ENCODE data around the gene WDR27. TPM values are rescaled to one million over a fixed set of nuclear protein-coding genes. Genes with fewer than 3 reads are reported as not detected.

WDR27 gene
- 1 to 10 TPM; 1.7 to 5.1 (median 4.0) TPM for polyA plus RNA-seq

GRCh38 chr6:169701954-169702839 lies at the start of gene WDR27, which contains the start of gene C6orf120:
Gene WDR27, minus strand, starts transcription at chr6:169702029. Its CDS starts 13,024 bp downstream, at chr6:169689005.
Gene C6orf120, plus strand, starts transcription at chr6:169702126. Its CDS starts 334 bp downstream, at chr6:169702460.
- Mint-ChIP-seq H3K36me3 (peaks cover 0 to 4% (median 0%) of the 10 kb centered on the region in 3 donors), H3K4me3 (peak within 1 kb of the TSS; percentile 90 to 93 (median 91)), H3K27ac (peak within 1 kb of the TSS; percentile 88 to 95 (median 93)), H3K9me3 (peaks cover 0 to 3% (median 0%) of the 10 kb centered on the region in 6 donors), H3K4me1 (peaks cover 45 to 62% of the 10 kb centered on the region in 2 donors), H3K27me3 (ENCODE audit: low read depth in 3 of 3) (peaks cover 0 to 6% (median 2%) of the 10 kb centered on the region in 3 donors)
- peak; percentile 96 to 97 (median 97) for DNase-seq

GRCh38 chr6:169746556-169746955 lies 44.7 kb upstream of the WDR27 start:
- Mint-ChIP-seq H3K36me3 (peaks cover 3 to 7% (median 5%) of the 10 kb centered on the region in 3 donors), H3K4me1 (peaks cover 16 to 24% of the 10 kb centered on the region in 2 donors), H3K9me3 (peaks cover 0 to 2% (median 0%) of the 10 kb centered on the region in 6 donors), H3K27ac (no peak overlapping the region), H3K4me3 (no peak overlapping the region), H3K27me3 (ENCODE audit: low read depth in 3 of 3) (peaks cover 3 to 9% (median 6%) of the 10 kb centered on the region in 3 donors)
- DNase-seq: no peak

DNA sequence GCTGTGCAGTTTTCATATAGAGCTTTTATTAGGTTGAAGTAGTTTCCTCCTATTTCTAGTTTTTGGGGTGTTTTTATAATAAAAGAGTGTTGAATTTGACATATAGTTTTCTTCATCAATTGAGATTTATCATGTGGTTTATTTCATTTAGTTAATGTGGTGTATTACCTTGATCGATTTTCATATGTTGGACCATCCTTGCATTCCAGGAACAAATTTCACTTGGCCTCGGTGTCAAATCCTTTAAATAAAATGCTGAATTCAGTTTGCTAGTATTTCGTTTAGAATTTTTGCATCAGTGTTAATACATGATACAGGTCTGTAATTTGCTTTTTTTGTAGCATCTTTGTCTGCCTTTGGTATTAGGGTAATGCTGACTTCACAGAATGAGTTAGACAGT lies 43.6 kb upstream of the WDR27 start:
- Mint-ChIP-seq H3K4me1 (peaks cover 6 to 12% of the 10 kb centered on the region in 2 donors), H3K36me3 (peaks cover 3 to 7% (median 5%) of the 10 kb centered on the region in 3 donors), H3K9me3 (peaks cover 0 to 2% (median 0%) of the 10 kb centered on the region in 6 donors), H3K27ac (no peak overlapping the region), H3K27me3 (ENCODE audit: low read depth in 3 of 3) (peaks cover 0 to 3% (median 2%) of the 10 kb centered on the region in 3 donors), H3K4me3 (no peak overlapping the region)
- DNase-seq: no peak

GRCh38 chr6:169741344-169741743 lies 39.5 kb upstream of the WDR27 start:
- Mint-ChIP-seq H3K27ac (no peak overlapping the region), H3K27me3 (ENCODE audit: low read depth in 3 of 3) (peaks cover 0 to 3% (median 2%) of the 10 kb centered on the region in 3 donors), H3K4me1 (no peaks in the 10 kb centered on the region), H3K36me3 (peaks cover 0 to 4% (median 3%) of the 10 kb centered on the region in 3 donors), H3K9me3 (peaks cover 0 to 2% (median 0%) of the 10 kb centered on the region in 6 donors), H3K4me3 (no peak overlapping the region)
- no peak for DNase-seq

GRCh38 chr6:169738976-169739529 lies 37.2 kb upstream of the WDR27 start:
- Mint-ChIP-seq H3K9me3 (no peaks in the 10 kb centered on the region), H3K27me3 (ENCODE audit: low read depth in 3 of 3) (peaks cover 2 to 16% (median 8%) of the 10 kb centered on the region in 3 donors), H3K4me3 (no peak overlapping the region)

GRCh38 chr6:169738204-169738975 lies 36.6 kb upstream of the WDR27 start:
- H3K9me3 Mint-ChIP-seq: no peaks in the 10 kb centered on the region
- H3K27me3 Mint-ChIP-seq (ENCODE audit: low read depth in 3 of 3): peaks cover 2 to 17% (median 10%) of the 10 kb centered on the region in 3 donors
- no peak for DNase-seq
- no peaks in the 10 kb centered on the region for H3K36me3 Mint-ChIP-seq
- no peak overlapping the region for H3K4me3 Mint-ChIP-seq
- H3K4me1 Mint-ChIP-seq: no peaks in the 10 kb centered on the region
- H3K27ac Mint-ChIP-seq: no peak overlapping the region

More at GRCh38 chr6:169738976-169739529, 37.2 kb upstream of the WDR27 start:
- H3K4me1 Mint-ChIP-seq: no peaks in the 10 kb centered on the region
- H3K36me3 Mint-ChIP-seq: no peaks in the 10 kb centered on the region
- no peak for DNase-seq
- H3K27ac Mint-ChIP-seq: no peak overlapping the region

DNA sequence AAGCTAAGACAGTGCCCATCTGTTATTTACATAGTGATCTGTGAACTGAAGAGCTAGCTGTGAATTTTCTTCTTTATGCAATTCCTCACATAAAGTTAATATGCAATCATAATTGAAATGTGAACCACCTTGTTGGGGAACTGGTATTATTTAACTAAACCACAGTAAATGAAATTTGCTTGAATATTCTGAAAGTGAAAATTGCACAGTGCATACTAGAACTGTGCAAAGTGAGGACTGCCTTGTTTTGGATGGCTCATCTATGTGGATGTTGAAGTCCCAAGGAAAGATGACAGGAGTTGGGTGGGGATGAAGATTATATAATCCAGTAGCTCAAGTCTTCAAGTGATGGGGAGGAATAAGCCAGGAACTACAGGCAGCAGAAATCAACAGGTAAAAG lies 28.1 kb upstream of the WDR27 start:
- Mint-ChIP-seq H3K9me3 (no peaks in the 10 kb centered on the region), H3K4me3 (no peak overlapping the region), H3K27me3 (ENCODE audit: low read depth in 3 of 3) (peaks cover 2 to 13% (median 10%) of the 10 kb centered on the region in 3 donors), H3K36me3 (no peaks in the 10 kb centered on the region), H3K27ac (no peak overlapping the region), H3K4me1 (peaks cover 4 to 9% of the 10 kb centered on the region in 2 donors)
- no peak for DNase-seq

- DNase-seq: no peak
- Mint-ChIP-seq H3K36me3 (no peaks in the 10 kb centered on the region), H3K9me3 (no peaks in the 10 kb centered on the region), H3K27ac (peak overlapping the region in 1 of 6 donors; percentile 0), H3K27me3 (ENCODE audit: low read depth in 3 of 3) (peaks cover 0 to 9% (median 2%) of the 10 kb centered on the region in 3 donors), H3K4me1 (peaks cover 15 to 23% of the 10 kb centered on the region in 2 donors), H3K4me3 (no peak overlapping the region)
Measured at GRCh38 chr6:169726963-169727362, 25.1 kb upstream of the WDR27 start.

- Mint-ChIP-seq H3K4me3 (peak overlapping the region; percentile 85 to 87 (median 86)), H3K36me3 (no peaks in the 10 kb centered on the region), H3K9me3 (no peaks in the 10 kb centered on the region), H3K27me3 (ENCODE audit: low read depth in 3 of 3) (peaks cover 0 to 9% (median 2%) of the 10 kb centered on the region in 3 donors), H3K27ac (peak overlapping the region in 5 of 6 donors; percentile 46 to 82 (median 64)), H3K4me1 (peaks cover 16 to 28% of the 10 kb centered on the region in 2 donors)
- DNase-seq: no peak
Measured at GRCh38 chr6:169726049-169726400, 24.2 kb upstream of the WDR27 start.

DNA sequence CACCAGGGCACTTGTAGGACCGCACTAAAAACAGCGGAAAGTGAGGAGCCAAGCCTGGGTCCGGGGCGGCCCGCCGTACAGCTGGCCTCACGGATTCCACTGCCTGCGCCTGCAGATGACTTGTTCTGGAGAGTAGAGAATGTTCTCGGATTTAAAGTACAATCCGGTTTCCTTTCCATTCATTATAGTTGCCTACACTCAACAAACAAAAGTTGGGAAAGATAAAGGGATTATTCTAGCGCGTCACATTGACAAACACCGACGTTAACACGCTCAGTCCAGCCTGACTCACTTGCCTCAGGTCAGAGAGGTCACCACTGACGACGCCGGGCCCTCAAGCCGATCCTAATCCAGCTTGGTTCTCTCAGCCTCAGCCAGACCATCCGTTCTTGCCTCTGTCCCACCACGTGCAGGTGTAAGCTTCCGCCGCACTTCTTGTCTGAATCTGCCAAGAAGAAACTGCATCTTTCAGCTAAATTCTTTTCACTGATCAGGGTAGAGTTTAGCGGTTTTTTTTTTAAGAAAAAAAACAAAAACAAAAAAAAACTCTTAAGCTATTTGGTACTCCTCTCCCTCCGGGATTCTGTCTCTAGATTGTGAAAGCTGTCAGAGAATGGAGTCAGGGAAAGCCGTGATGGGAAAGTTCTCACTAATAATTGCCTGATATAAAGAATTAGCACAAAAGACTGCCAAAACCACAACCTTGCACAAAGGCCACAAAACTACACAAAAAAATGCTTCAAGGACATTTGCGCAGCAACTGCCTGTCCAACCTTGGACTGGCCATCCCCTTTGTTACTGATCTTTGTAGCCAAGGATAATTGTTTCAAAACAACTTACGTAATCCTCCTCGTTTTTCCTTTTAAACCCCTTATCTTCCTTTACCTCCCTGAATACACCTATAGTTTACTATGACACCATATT lies 23.6 kb upstream of the WDR27 start:
- Mint-ChIP-seq H3K9me3 (no peaks in the 10 kb centered on the region), H3K27ac (peak overlapping the region; percentile 64 to 82 (median 76)), H3K36me3 (no peaks in the 10 kb centered on the region), H3K4me1 (peaks cover 18 to 28% of the 10 kb centered on the region in 2 donors), H3K4me3 (peak overlapping the region; percentile 85 to 87 (median 86)), H3K27me3 (ENCODE audit: low read depth in 3 of 3) (peaks cover 0 to 9% (median 2%) of the 10 kb centered on the region in 3 donors)
- peak in 1 of 3 donors; percentile 4 for DNase-seq

- no peaks in the 10 kb centered on the region for H3K9me3 Mint-ChIP-seq
- H3K27ac Mint-ChIP-seq: peak within 1 kb of the TSS; percentile 76 to 96 (median 92)
- peaks cover 19 to 28% of the 10 kb centered on the region in 2 donors for H3K4me1 Mint-ChIP-seq
- peaks cover 0 to 9% (median 2%) of the 10 kb centered on the region in 3 donors for H3K27me3 Mint-ChIP-seq (ENCODE audit: low read depth in 3 of 3)
- DNase-seq: peak; percentile 52 to 61 (median 55)
- peak within 1 kb of the TSS; percentile 89 to 94 (median 91) for H3K4me3 Mint-ChIP-seq
- no peaks in the 10 kb centered on the region for H3K36me3 Mint-ChIP-seq
Measured at GRCh38 chr6:169724494-169725124, 22.8 kb upstream of the WDR27 start, which contains the start of gene PHF10. Gene PHF10, minus strand, starts transcription at chr6:169724500. Its CDS starts 569 bp downstream, at chr6:169723931.

DNA sequence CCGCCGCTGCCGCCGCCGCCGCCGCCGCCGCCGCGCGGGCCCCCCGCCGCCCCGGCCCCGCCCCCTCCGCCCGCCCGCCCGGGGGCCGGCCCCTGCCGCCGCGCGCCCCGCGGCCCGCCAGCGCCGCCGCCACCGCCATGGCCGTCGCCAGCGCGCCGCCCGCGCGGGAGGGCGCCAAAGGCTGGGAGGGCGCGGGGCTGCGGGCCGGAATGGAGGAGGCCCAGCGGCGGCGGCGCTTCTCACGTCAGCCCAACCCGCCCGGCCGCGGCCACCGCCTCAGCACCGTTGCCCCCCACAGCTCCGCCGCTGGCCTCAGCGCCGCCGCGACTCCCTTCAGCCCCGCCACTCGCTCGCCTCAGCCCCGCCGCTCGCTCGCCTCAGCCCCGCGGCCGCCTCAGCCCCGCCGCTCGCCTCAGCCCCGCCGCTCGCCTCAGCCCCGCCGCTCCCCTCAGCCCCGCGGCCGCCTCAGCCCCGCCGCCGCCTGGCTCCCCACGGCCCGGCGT lies 22.2 kb upstream of the WDR27 start:
- H3K36me3 Mint-ChIP-seq: no peaks in the 10 kb centered on the region
- DNase-seq: peak; percentile 41 to 49 (median 47)
- no peaks in the 10 kb centered on the region for H3K9me3 Mint-ChIP-seq
- peaks cover 19 to 28% of the 10 kb centered on the region in 2 donors for H3K4me1 Mint-ChIP-seq
- peaks cover 0 to 9% (median 2%) of the 10 kb centered on the region in 3 donors for H3K27me3 Mint-ChIP-seq (ENCODE audit: low read depth in 3 of 3)
- H3K4me3 Mint-ChIP-seq: peak overlapping the region in 4 of 5 donors; percentile 39 to 77 (median 61)
- no peak overlapping the region for H3K27ac Mint-ChIP-seq

All from immature natural killer cell (primary cell).